ENCODE data around the gene FBXO41. TPM values are rescaled to one million over a fixed set of nuclear protein-coding genes. Genes with fewer than 3 reads are reported as not detected.

Gene FBXO41
- total and polyA plus RNA-seq, 4 donors: 0.06 to 0.51 (median 0.38) TPM

GRCh38 chr2:73253400-73253799 is 30.9 kb downstream of the FBXO41 start:
- Histone ChIP-seq H3K27me3 (ENCODE audit: control insufficient read depth in 4 of 4, insufficient read depth in 4 of 4, low read length in 3 of 4) (no peaks in the 10 kb centered on the region), H3K4me1 (ENCODE audit: control insufficient read depth in 4 of 4, insufficient read depth in 4 of 4, low read length in 3 of 4) (no peaks in the 10 kb centered on the region), H3K9ac (ENCODE audit: low read depth in 1 of 2, low read length in 2 of 2) (no peak overlapping the region), H3K9me3 (ENCODE audit: control insufficient read depth in 4 of 4, low read length in 3 of 4) (no peaks in the 10 kb centered on the region), H3K4me3 (ENCODE audit: low read depth in 1 of 3, low read length in 3 of 3) (no peak overlapping the region), H3K36me3 (ENCODE audit: control insufficient read depth in 4 of 4, insufficient read depth in 3 of 4, low read depth in 1 of 4, low read length in 3 of 4) (peaks cover 9 to 58% (median 39%) of the 10 kb centered on the region in 4 donors), H3K27ac (ENCODE audit: low read depth in 1 of 2, low read length in 2 of 2) (no peak overlapping the region)
- DNase-seq (ENCODE audit: low spot score): no peak
- 83% methylated on average over 2 of the region's 2 CpGs for WGBS
- no peak for TF ChIP-seq NR2F2 (IDR thresholded peaks at IDR 0.05)
- TF ChIP-seq CTCF (IDR thresholded peaks at IDR 0.05; ENCODE audit: low read depth, low read length, missing input control): no peak
- no peak for TF ChIP-seq SP1 (IDR thresholded peaks at IDR 0.05)
- TF ChIP-seq ZBTB33 (IDR thresholded peaks at IDR 0.05): no peak
- TF ChIP-seq EGR1 (IDR thresholded peaks at IDR 0.05; ENCODE audit: low read depth in 2 of 2): no peak
- TF ChIP-seq HNF4A (conservative IDR thresholded peaks at IDR 0.05): no peak
- no peak for TF ChIP-seq YY1 (IDR thresholded peaks at IDR 0.05)
- TF ChIP-seq, protein P1, sequence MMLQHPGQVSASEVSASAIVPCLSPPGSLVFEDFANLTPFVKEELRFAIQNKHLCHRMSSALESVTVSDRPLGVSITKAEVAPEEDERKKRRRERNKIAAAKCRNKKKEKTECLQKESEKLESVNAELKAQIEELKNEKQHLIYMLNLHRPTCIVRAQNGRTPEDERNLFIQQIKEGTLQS (IDR thresholded peaks at IDR 0.05): no peak
- TF ChIP-seq FOXA2 (IDR thresholded peaks at IDR 0.05): no peak
- no peak for TF ChIP-seq GABPA (IDR thresholded peaks at IDR 0.05 in 1 of 2, conservative IDR thresholded peaks at IDR 0.05 in 1 of 2)

DNA sequence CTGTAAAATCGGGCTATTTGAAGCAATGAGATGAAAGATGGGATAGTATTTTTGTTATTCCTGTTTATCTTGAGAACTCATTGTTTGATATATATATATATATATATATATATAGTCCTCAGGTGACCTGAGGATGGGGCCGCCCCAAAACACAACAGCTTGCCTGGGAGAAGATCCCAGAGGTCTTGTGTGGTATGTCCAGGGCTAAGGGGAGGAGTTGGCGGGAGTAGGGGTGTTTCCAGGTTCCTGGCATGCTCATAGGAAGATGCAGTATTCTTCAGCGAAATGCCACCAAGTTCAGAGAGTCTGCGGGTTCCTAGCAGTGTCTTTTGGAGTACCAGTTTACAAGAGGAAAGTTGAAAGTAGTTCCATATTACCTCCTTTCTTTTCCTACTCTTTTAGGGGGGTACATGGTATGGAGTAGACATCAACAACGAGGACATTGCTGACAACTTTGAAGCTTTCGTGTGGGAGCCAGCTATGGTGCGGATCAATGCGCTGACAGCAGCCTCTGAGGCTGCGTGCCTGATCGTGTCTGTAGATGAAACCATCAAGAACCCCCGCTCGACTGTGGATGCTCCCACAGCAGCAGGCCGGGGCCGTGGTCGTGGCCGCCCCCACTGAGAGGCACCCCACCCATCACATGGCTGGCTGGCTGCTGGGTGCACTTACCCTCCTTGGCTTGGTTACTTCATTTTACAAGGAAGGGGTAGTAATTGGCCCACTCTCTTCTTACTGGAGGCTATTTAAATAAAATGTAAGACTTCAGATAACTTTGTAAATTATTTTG is 31.8 kb downstream of the FBXO41 start:
- WGBS: 95% methylated on average over 17 of the region's 17 CpGs
- Histone ChIP-seq H3K9me3 (ENCODE audit: control insufficient read depth in 4 of 4, low read length in 3 of 4) (no peaks in the 10 kb centered on the region), H3K9ac (ENCODE audit: low read depth in 1 of 2, low read length in 2 of 2) (no peak overlapping the region), H3K27ac (ENCODE audit: low read depth in 1 of 2, low read length in 2 of 2) (no peak overlapping the region), H3K27me3 (ENCODE audit: control insufficient read depth in 4 of 4, insufficient read depth in 4 of 4, low read length in 3 of 4) (no peaks in the 10 kb centered on the region), H3K4me1 (ENCODE audit: control insufficient read depth in 4 of 4, insufficient read depth in 4 of 4, low read length in 3 of 4) (no peaks in the 10 kb centered on the region), H3K36me3 (ENCODE audit: control insufficient read depth in 4 of 4, insufficient read depth in 3 of 4, low read depth in 1 of 4, low read length in 3 of 4) (peaks cover 11 to 67% (median 47%) of the 10 kb centered on the region in 4 donors), H3K4me3 (ENCODE audit: low read depth in 1 of 3, low read length in 3 of 3) (no peak overlapping the region)
- no peak for DNase-seq (ENCODE audit: low spot score)
- TF ChIP-seq GABPA (IDR thresholded peaks at IDR 0.05 in 1 of 2, conservative IDR thresholded peaks at IDR 0.05 in 1 of 2) (no peak), RXRA (IDR thresholded peaks at IDR 0.05) (no peak), NR2F2 (IDR thresholded peaks at IDR 0.05) (no peak), HNF4A (conservative IDR thresholded peaks at IDR 0.05) (no peak), CTCF (IDR thresholded peaks at IDR 0.05; ENCODE audit: low read depth, low read length, missing input control) (no peak), TAF1 (conservative IDR thresholded peaks at IDR 0.05) (no peak), RAD21 (IDR thresholded peaks at IDR 0.05) (no peak), YY1 (IDR thresholded peaks at IDR 0.05) (no peak), ZBTB33 (IDR thresholded peaks at IDR 0.05) (no peak), FOXA1 (IDR thresholded peaks at IDR 0.05) (no peak), HNF4G (IDR thresholded peaks at IDR 0.05) (no peak), REST (IDR thresholded peaks at IDR 0.05) (no peak), MAX (IDR thresholded peaks at IDR 0.05) (no peak), EGR1 (IDR thresholded peaks at IDR 0.05; ENCODE audit: low read depth in 2 of 2) (no peak), SP1 (IDR thresholded peaks at IDR 0.05) (no peak), FOXA2 (IDR thresholded peaks at IDR 0.05) (no peak)
- TF ChIP-seq, protein P1 (IDR thresholded peaks at IDR 0.05): no peak

Data from liver (tissue), 9 donors.